ENCODE data around the gene MYO15A. TPM values are rescaled to one million over a fixed set of nuclear protein-coding genes. Genes with fewer than 3 reads are reported as not detected.

MYO15A gene
- total RNA-seq, 1 experiment from 2014 or later: 0.38 TPM

GRCh38 chr17:18109935-18110485 lies 1.5 kb downstream of the MYO15A start:
- TF ChIP-seq CTCF (IDR thresholded peaks at IDR 0.05; ENCODE audit: unreplicated experiment): no peak
- intact Hi-C loops (cut with micrococcal nuclease; ENCODE audit: unreplicated experiment): no loop called here
- H3K27me3 Mint-ChIP-seq (ENCODE audit: unreplicated experiment): peaks cover 1% of the 10 kb centered on the region
- H3K36me3 Mint-ChIP-seq (ENCODE audit: insufficient read depth, unreplicated experiment): peaks cover 14% of the 10 kb centered on the region
- BruUV-seq (replicated peaks): no TSS peak
- no peak overlapping the region for H3K27ac Mint-ChIP-seq (ENCODE audit: unreplicated experiment)
- no peak for DNase-seq
- no peak overlapping the region for H3K4me3 Mint-ChIP-seq (ENCODE audit: low read depth, unreplicated experiment)
- H3K4me1 Mint-ChIP-seq (ENCODE audit: low read depth, unreplicated experiment): no peaks in the 10 kb centered on the region
- no peaks in the 10 kb centered on the region for H3K9me3 Mint-ChIP-seq (ENCODE audit: low read depth, unreplicated experiment)
- CTCF ChIA-PET: no interaction called here

DNA sequence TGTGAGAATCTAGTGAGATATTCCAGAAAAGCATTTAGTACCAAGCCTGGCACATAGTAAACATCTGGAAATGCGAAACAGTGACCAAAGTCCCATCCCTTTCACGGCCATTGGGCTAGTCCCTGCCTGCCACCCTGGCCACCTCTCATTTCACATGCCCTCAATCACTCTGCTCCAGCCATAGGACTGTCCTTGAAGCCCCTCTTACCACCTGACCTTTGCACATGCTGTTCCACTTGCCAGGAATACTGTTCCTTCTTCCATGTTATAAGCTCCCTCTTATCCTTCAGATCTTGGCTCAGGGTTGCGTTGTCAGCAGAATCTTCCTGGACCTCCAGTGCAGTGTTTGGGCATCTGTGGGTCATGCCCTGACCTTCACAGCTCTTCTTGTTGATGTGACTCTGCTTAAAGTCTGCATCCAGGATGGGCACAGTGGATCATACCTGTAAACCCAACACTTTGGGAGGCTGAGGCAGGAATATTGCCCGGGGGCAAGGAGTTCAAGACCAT lies 2.1 kb downstream of the MYO15A start:
- no peaks in the 10 kb centered on the region for H3K4me1 Mint-ChIP-seq (ENCODE audit: low read depth, unreplicated experiment)
- TF ChIP-seq CTCF (IDR thresholded peaks at IDR 0.05; ENCODE audit: unreplicated experiment): no peak
- BruUV-seq (replicated peaks): no TSS peak
- intact Hi-C loops (cut with micrococcal nuclease; ENCODE audit: unreplicated experiment): no loop called here
- DNase-seq: no peak
- CTCF ChIA-PET: interaction anchor here (1.2 kb wide), 1 partner anchor 16 kb away, joined by 3 read pairs; no protein-coding TSS in a partner anchor
- peaks cover 8% of the 10 kb centered on the region for H3K27me3 Mint-ChIP-seq (ENCODE audit: unreplicated experiment)
- H3K27ac Mint-ChIP-seq (ENCODE audit: unreplicated experiment): no peak overlapping the region
- H3K4me3 Mint-ChIP-seq (ENCODE audit: low read depth, unreplicated experiment): no peak overlapping the region
- peaks cover 14% of the 10 kb centered on the region for H3K36me3 Mint-ChIP-seq (ENCODE audit: insufficient read depth, unreplicated experiment)
- H3K9me3 Mint-ChIP-seq (ENCODE audit: low read depth, unreplicated experiment): no peaks in the 10 kb centered on the region

DNA sequence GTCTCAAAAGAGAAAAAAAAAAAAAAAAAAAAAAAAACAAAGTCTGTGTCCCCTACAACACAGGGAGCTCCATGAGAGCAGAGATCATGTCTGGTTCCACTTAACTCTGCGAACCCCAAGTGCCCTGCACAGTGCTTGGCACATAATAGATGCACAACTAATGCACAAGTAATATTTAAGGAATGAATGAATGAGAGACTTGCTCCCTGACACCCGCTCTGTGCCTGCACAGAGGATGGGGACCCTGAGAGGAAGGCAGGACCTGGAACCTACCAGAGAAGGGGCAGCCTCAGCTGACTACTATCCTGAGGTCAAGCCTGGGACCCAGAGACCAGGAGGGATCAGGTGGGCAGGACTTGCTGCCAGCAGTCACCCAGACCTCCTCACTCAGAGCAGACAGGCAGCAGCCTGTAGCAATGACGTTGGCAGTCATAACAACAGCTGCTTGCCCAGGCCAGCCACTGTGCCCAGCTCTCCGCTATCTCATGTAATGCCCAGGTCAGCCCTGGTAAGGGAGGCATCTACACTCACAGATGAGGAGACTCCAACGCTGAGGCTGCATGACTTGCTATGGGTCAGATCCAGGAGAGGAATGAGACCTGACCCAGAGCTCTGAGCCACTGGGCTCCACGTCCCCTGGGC lies 2.9 kb downstream of the MYO15A start:
- CTCF ChIA-PET: interaction anchor here (1.2 kb wide), 1 partner anchor 15 kb away, joined by 3 read pairs; no protein-coding TSS in a partner anchor
- Mint-ChIP-seq H3K9me3 (ENCODE audit: low read depth, unreplicated experiment) (no peaks in the 10 kb centered on the region), H3K4me1 (ENCODE audit: low read depth, unreplicated experiment) (no peaks in the 10 kb centered on the region), H3K27me3 (ENCODE audit: unreplicated experiment) (peaks cover 16% of the 10 kb centered on the region), H3K4me3 (ENCODE audit: low read depth, unreplicated experiment) (no peak overlapping the region), H3K27ac (ENCODE audit: unreplicated experiment) (no peak overlapping the region), H3K36me3 (ENCODE audit: insufficient read depth, unreplicated experiment) (peaks cover 14% of the 10 kb centered on the region)
- no peak for TF ChIP-seq CTCF (IDR thresholded peaks at IDR 0.05; ENCODE audit: unreplicated experiment)
- BruUV-seq (replicated peaks): TSS peak; percentile 16
- DNase-seq: no peak
- intact Hi-C loops (cut with micrococcal nuclease; ENCODE audit: unreplicated experiment): no loop called here

DNA sequence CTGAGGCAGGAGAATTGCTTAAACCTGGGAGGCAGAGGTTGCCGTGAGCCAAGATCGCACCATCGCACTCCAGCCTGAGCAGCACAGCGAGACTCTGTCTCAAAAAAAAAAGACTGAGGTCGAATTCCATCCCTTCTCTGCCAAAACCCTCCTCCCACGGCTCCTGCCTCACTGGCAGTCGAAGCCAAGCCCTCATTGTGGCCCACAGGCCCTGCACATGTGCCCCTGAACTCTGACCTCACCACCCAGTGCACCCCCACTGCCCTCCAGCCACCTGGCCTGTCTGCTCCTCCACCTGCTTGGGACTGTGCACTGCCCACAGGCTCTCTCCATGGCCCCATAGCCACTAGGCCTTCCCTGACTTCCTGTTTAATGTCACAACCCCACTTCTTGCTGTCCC lies 7.0 kb downstream of the MYO15A start:
- intact Hi-C loops (cut with micrococcal nuclease; ENCODE audit: unreplicated experiment): no loop called here
- CTCF ChIA-PET: no interaction called here
- H3K9me3 Mint-ChIP-seq (ENCODE audit: low read depth, unreplicated experiment): no peaks in the 10 kb centered on the region
- H3K36me3 Mint-ChIP-seq (ENCODE audit: insufficient read depth, unreplicated experiment): no peaks in the 10 kb centered on the region
- no peak for DNase-seq
- peaks cover 18% of the 10 kb centered on the region for H3K27me3 Mint-ChIP-seq (ENCODE audit: unreplicated experiment)
- H3K4me3 Mint-ChIP-seq (ENCODE audit: low read depth, unreplicated experiment): no peak overlapping the region
- H3K27ac Mint-ChIP-seq (ENCODE audit: unreplicated experiment): no peak overlapping the region
- no peak for TF ChIP-seq CTCF (IDR thresholded peaks at IDR 0.05; ENCODE audit: unreplicated experiment)
- no peaks in the 10 kb centered on the region for H3K4me1 Mint-ChIP-seq (ENCODE audit: low read depth, unreplicated experiment)
- BruUV-seq (replicated peaks): no TSS peak
